Pancreas (tissue), 10 donors: Measurements from ENCODE around the gene PDE4B. TPM values are rescaled to one million over a fixed set of nuclear protein-coding genes. Genes with fewer than 3 reads are reported as not detected.

ENCODE experiments used
- ATAC-seq, 4 donors: fragments of 200-7000 bp; cut with Tn5 transposase; one replicate each; pipeline versions ENCODE4 v1.8.0 to v1.9.1; 2020; ENCODE audit warnings: mild to moderate bottlenecking in 4 of 4, moderate library complexity in 4 of 4
- DNase-seq, 6 donors: peaks; one replicate each; pipeline ENCODE4 v3.0.0-alpha.2; 2020
- FAIRE-seq: peaks from 2 replicates; lab custom pipeline; 2012; peaks lifted over from hg19 to GRCh38; lab: Jason Lieb, UNC
- H3K27ac ChIP-seq, 4 donors: fragments of 200-600 bp; sonication (generic); 1 replicate in 3 of 4; 2 replicates in 1 of 4; pipeline versions ENCODE4 v1.5.0 to v1.8.0; 2020
- H3K27me3 ChIP-seq, 4 donors: fragments of 200-600 bp; one replicate each; pipeline ENCODE4 v1.8.0; 2021
- H3K36me3 ChIP-seq, 3 donors: fragments of 200-600 bp; sonication (generic) in 1 of 3; one replicate each; pipeline versions ENCODE4 v1.5.0 to v1.8.0; 2020 to 2021
- H3K4me1 ChIP-seq, 3 donors: fragments of 200-600 bp; one replicate each; pipeline ENCODE4 v1.8.0; 2021
- H3K4me3 ChIP-seq, 4 donors: fragments of 200-600 bp; sonication (generic) in 2 of 4; one replicate each; pipeline versions ENCODE4 v1.5.0 to v1.8.0; 2020 to 2021
- H3K9me3 ChIP-seq, 4 donors: fragments of 200-600 bp; one replicate each; pipeline ENCODE4 v1.8.0; 2021
- CTCF ChIP-seq, 4 donors: fragments of 200-600 bp; sonication (generic) in 3 of 4; IDR thresholded peaks; one replicate each; pipeline versions ENCODE4 v1.5.0 to v1.8.0; 2021; ENCODE audit warnings: antibody characterized with exemption in 4 of 4
- WGBS, 2 donors: extraction: QIAGEN DNeasy Blood & Tissue Kit; methylation state at CpG; one replicate each; pipeline ENCODE4 v1.1.7; 2013; 5-methylcytosine and 5-hydroxymethylcytosine counted together
- intact Hi-C, 3 donors: fragments of 100-400 bp; cut with DNase I; formaldehyde crosslinking; loops; one replicate each; pipeline versions ENCODE4 v1.11.1 to v1.14.2; 2022
- polyA plus RNA-seq, 2 donors: library from polyadenylated mRNA; stranded (reverse); fragments of 200-250 nt; gene quantifications; one replicate each; pipeline ENCODE4 v1.2.3, GENCODE V29; 2013
- total RNA-seq, 6 donors: library from RNA; stranded (reverse); fragmentation: NEBNext Ultra II Directional in 4 of 6; extraction: Animal tissue kit (Norgen Biotek cat#: 25700) in 4 of 6; gene quantifications; one replicate each; pipeline versions ENCODE4 v1.2.1 to v1.2.4, GENCODE V29; 2021 to 2023
- donor health status: healthy with polysubstance abuse.
- donor health status: DM: no; HTN: no; CAD: no; lungs with moderate emphysema.
- donor health status: DM: no; HTN: no; CAD: no.
- donor health status: control.
- donor health status: control.
- donor health status: Bipolar disorder and iron deficiency.
- donor health status: DM: yes; HTN: yes; CAD: no.
- donor health status: DM: no; HTN: no; CAD: no.
- donor health status: DM: no; HTN: no; CAD: no.
- donor health status: DM: yes; HTN: yes; CAD: no.

Gene PDE4B
- total RNA-seq (1 to 10 TPM in 3 of 6 donors, under 1 TPM in 3; 0.23 to 3.7 (median 0.90) TPM), polyA plus RNA-seq (1 to 10 TPM in 1 of 2 donors, under 1 TPM in 1; 0.80 to 1.1 TPM)

- peaks cover 0 to 2% (median 0%) of the 10 kb centered on the region in 4 donors for H3K9me3 ChIP-seq
- peaks cover 0 to 9% (median 0%) of the 10 kb centered on the region in 4 donors for H3K27me3 ChIP-seq
- no peak for TF ChIP-seq CTCF (IDR thresholded peaks at IDR 0.05)
- peak within 1 kb of the TSS in 1 of 4 donors; percentile 26 for H3K4me3 ChIP-seq
- H3K36me3 ChIP-seq: no peaks in the 10 kb centered on the region
- peak in 3 of 4 donors; percentile 27 to 62 (median 41) for ATAC-seq
- H3K4me1 ChIP-seq: no peaks in the 10 kb centered on the region
- no peak within 1 kb of the TSS for H3K27ac ChIP-seq
- peak in 2 of 6 donors; percentile 37 to 54 for DNase-seq
- FAIRE-seq: no peak
- WGBS, 2 donors: 1% methylated on average over 50 to 67 of the region's 67 CpGs
- intact Hi-C loops: no loop called here
Measured at GRCh38 chr1:65792669-65793358, at the start of gene PDE4B. PDE4B (plus strand) TSS chr1:65792895.

- ATAC-seq (no peak), FAIRE-seq (no peak), DNase-seq (no peak)
- H3K4me3 ChIP-seq: no peak overlapping the region
- TF ChIP-seq CTCF (IDR thresholded peaks at IDR 0.05): no peak
- no peaks in the 10 kb centered on the region for H3K36me3 ChIP-seq
- intact Hi-C loops: no loop called here
- no peaks in the 10 kb centered on the region for H3K4me1 ChIP-seq
- H3K27me3 ChIP-seq: no peaks in the 10 kb centered on the region
- no peaks in the 10 kb centered on the region for H3K9me3 ChIP-seq
- WGBS, 2 donors: 96% methylated on average over 1 of the region's 1 CpG
- no peak overlapping the region for H3K27ac ChIP-seq
Measured at GRCh38 chr1:65744731-65745130, 48.0 kb upstream of the PDE4B start.

- Histone ChIP-seq H3K36me3 (no peaks in the 10 kb centered on the region), H3K9me3 (no peaks in the 10 kb centered on the region), H3K27me3 (no peaks in the 10 kb centered on the region), H3K4me1 (peaks cover 0 to 4% (median 0%) of the 10 kb centered on the region in 3 donors), H3K27ac (no peak overlapping the region), H3K4me3 (no peak overlapping the region)
- FAIRE-seq (no peak), DNase-seq (no peak), ATAC-seq (no peak)
- no peak for TF ChIP-seq CTCF (IDR thresholded peaks at IDR 0.05)
- intact Hi-C loops: no loop called here
- 37 to 48% methylated on average over 3 of the region's 3 CpGs for WGBS, 2 donors
Measured at GRCh38 chr1:65751961-65752360, 40.7 kb upstream of the PDE4B start.

GRCh38 chr1:65756616-65757015 is 36.1 kb upstream of the PDE4B start:
- no peaks in the 10 kb centered on the region for H3K36me3 ChIP-seq
- H3K4me3 ChIP-seq: no peak overlapping the region
- DNase-seq (no peak), FAIRE-seq (no peak), ATAC-seq (no peak)
- peaks cover 0 to 8% (median 0%) of the 10 kb centered on the region in 3 donors for H3K4me1 ChIP-seq
- intact Hi-C loops: no loop called here
- no peak overlapping the region for H3K27ac ChIP-seq
- no peak for TF ChIP-seq CTCF (IDR thresholded peaks at IDR 0.05)
- H3K9me3 ChIP-seq: no peaks in the 10 kb centered on the region
- H3K27me3 ChIP-seq: no peaks in the 10 kb centered on the region

- DNase-seq (peak in 1 of 6 donors; percentile 11), FAIRE-seq (no peak), ATAC-seq (peak in 2 of 4 donors; percentile 63 to 67)
- Histone ChIP-seq H3K4me3 (no peak overlapping the region), H3K27me3 (no peaks in the 10 kb centered on the region), H3K4me1 (peaks cover 0 to 8% (median 0%) of the 10 kb centered on the region in 3 donors), H3K9me3 (no peaks in the 10 kb centered on the region), H3K36me3 (no peaks in the 10 kb centered on the region), H3K27ac (no peak overlapping the region)
- intact Hi-C loops: no loop called here
- WGBS, 2 donors: 32 to 43% methylated on average over 1 of the region's 1 CpG
- TF ChIP-seq CTCF (IDR thresholded peaks at IDR 0.05): no peak
Measured at GRCh38 chr1:65757531-65757930, 35.2 kb upstream of the PDE4B start.
